T-helper 22 cell (primary cell): Measurements from ENCODE around the gene ATXN7L2.
"Not testable (repeated sequence)": the region's sequence is repeated elsewhere in the genome, so short reads cannot be mapped to it uniquely, and the experiment has no call there.

Experiments used
- DNase-seq: peaks from one replicate; pipeline ENCODE4 v3.0.0-alpha.2; 2020; ENCODE audit warnings: low read depth

ATXN7L2 gene

GRCh38 chr1:109483672-109484518, at the start of gene ATXN7L2:
ATXN7L2 (plus strand) TSS chr1:109483905; CDS start chr1:109483954, 49 bp downstream.
- peak; percentile 89 for DNase-seq

- DNase-seq, result no peak
Measured at GRCh38 chr1:109434484-109434883, 49.2 kb upstream of the ATXN7L2 start.

- no peak for DNase-seq
Measured at GRCh38 chr1:109438798-109439297, 44.9 kb upstream of the ATXN7L2 start.

- no peak for DNase-seq
Measured at GRCh38 chr1:109441069-109441468, 42.6 kb upstream of the ATXN7L2 start.

GRCh38 chr1:109443476-109443875, 40.2 kb upstream of the ATXN7L2 start:
- no peak for DNase-seq

- DNase-seq, result no peak
Measured at GRCh38 chr1:109444346-109444745, 39.4 kb upstream of the ATXN7L2 start.

GRCh38 chr1:109445949-109446695, 37.6 kb upstream of the ATXN7L2 start:
- not testable (repeated sequence) for DNase-seq

- no peak for DNase-seq
Measured at GRCh38 chr1:109447524-109447923, 36.2 kb upstream of the ATXN7L2 start.

- no peak for DNase-seq
Measured at GRCh38 chr1:109454497-109455133, 29.1 kb upstream of the ATXN7L2 start.

- DNase-seq, result no peak
Measured at GRCh38 chr1:109457819-109458218, 25.9 kb upstream of the ATXN7L2 start.

GRCh38 chr1:109466125-109466451, 17.6 kb upstream of the ATXN7L2 start:
- DNase-seq, result no peak

GRCh38 chr1:109466452-109467300, 17.0 kb upstream of the ATXN7L2 start, which contains the start of gene SYPL2:
SYPL2 (plus strand) TSS chr1:109466546; CDS start chr1:109466844, 298 bp downstream.
- no peak for DNase-seq

- no peak for DNase-seq
Measured at GRCh38 chr1:109467301-109467777, 16.4 kb upstream of the ATXN7L2 start.

- DNase-seq, result no peak
Measured at GRCh38 chr1:109468061-109468460, 15.6 kb upstream of the ATXN7L2 start.

- no peak for DNase-seq
Measured at GRCh38 chr1:109468903-109469302, 14.8 kb upstream of the ATXN7L2 start.

- DNase-seq, result no peak
Measured at GRCh38 chr1:109470245-109470644, 13.5 kb upstream of the ATXN7L2 start.

- DNase-seq, result no peak
Measured at GRCh38 chr1:109472779-109473178, 10.9 kb upstream of the ATXN7L2 start.

GRCh38 chr1:109473284-109474057, 10.2 kb upstream of the ATXN7L2 start:
- not testable (repeated sequence) for DNase-seq

- no peak for DNase-seq
Measured at GRCh38 chr1:109474697-109475096, 9.0 kb upstream of the ATXN7L2 start.

- DNase-seq, result no peak
Measured at GRCh38 chr1:109475261-109475660, 8.4 kb upstream of the ATXN7L2 start.

- no peak for DNase-seq
Measured at GRCh38 chr1:109476825-109477224, 6.9 kb upstream of the ATXN7L2 start.
